Muscle of arm (tissue), 14 donors: ENCODE measurements around the gene CNOT1. TPM values are rescaled to one million over a fixed set of nuclear protein-coding genes. Genes with fewer than 3 reads are reported as not detected.
A peak's percentile ranks its signal among the peaks of the same experiment; 100 is the strongest.
"Not testable (repeated sequence)": the region's sequence is repeated elsewhere in the genome, so short reads cannot be mapped to it uniquely, and the experiment has no call there.

Experiments
- DNase-seq: peaks from one replicate; pipeline ENCODE4 v3.0.0-alpha.2; 2013
- long read RNA-seq, 11 donors: transcript quantifications; one replicate each; lab custom pipeline, GENCODE V29; 2026
- polyA plus RNA-seq, 12 donors: library from polyadenylated mRNA; unstranded; fragments of 120-200 nt; gene quantifications; one replicate each; pipeline ENCODE4 v1.2.1, GENCODE V29; 2013; ENCODE audit not compliant: insufficient read length in 12 of 12

Gene CNOT1
- polyA plus RNA-seq: 100 to 1,000 TPM in 4 of 12 donors, 10 to 100 TPM in 7, not detected in 1; 52.3 to 174 (median 89.1) TPM
- long read RNA-seq, donor 1, transcript CNOT1-221 (4 exons, 493 nt): major isoform, 14 of 44 reads
- long read RNA-seq, donor 1, partial matches to known transcripts: 24 of 44 reads
- long read RNA-seq, donor 1, other reads (novel, unspliced or antisense): 0 of 44 reads
- long read RNA-seq, donor 2, full-length matches to known transcripts: 7 of 7 reads
- long read RNA-seq, donor 2, partial matches to known transcripts: 0 of 7 reads
- long read RNA-seq, donor 2, other reads (novel, unspliced or antisense): 0 of 7 reads
- long read RNA-seq, donor 3, partial matches to known transcripts: 0 of 4 reads
- long read RNA-seq, donor 3, other reads (novel, unspliced or antisense): 0 of 4 reads
- long read RNA-seq, donor 4, partial matches to known transcripts: 0 of 3 reads
- long read RNA-seq, donor 4, other reads (novel, unspliced or antisense): 0 of 3 reads
- long read RNA-seq, donor 5, transcript CNOT1-220 (2 exons, 599 nt): major isoform, 5 of 13 reads
- long read RNA-seq, donor 5, partial matches to known transcripts: 5 of 13 reads
- long read RNA-seq, donor 5, other reads (novel, unspliced or antisense): 0 of 13 reads
- long read RNA-seq, donor 6, partial matches to known transcripts: 0 of 4 reads
- long read RNA-seq, donor 6, other reads (novel, unspliced or antisense): 0 of 4 reads
- long read RNA-seq, donor 7, full-length matches to known transcripts: 2 of 2 reads
- long read RNA-seq, donor 7, partial matches to known transcripts: 0 of 2 reads
- long read RNA-seq, donor 7, other reads (novel, unspliced or antisense): 0 of 2 reads
- long read RNA-seq, donor 8, partial matches to known transcripts: 0 of 1 reads
- long read RNA-seq, donor 8, other reads (novel, unspliced or antisense): 0 of 1 reads
- long read RNA-seq, donor 9, partial matches to known transcripts: 0 of 2 reads
- long read RNA-seq, donor 9, other reads (novel, unspliced or antisense): 0 of 2 reads
- long read RNA-seq, donor 10, full-length matches to known transcripts: 7 of 7 reads
- long read RNA-seq, donor 10, partial matches to known transcripts: 0 of 7 reads
- long read RNA-seq, donor 10, other reads (novel, unspliced or antisense): 0 of 7 reads
- long read RNA-seq, donor 11, full-length matches to known transcripts: 4 of 4 reads
- long read RNA-seq, donor 11, partial matches to known transcripts: 0 of 4 reads
- long read RNA-seq, donor 11, other reads (novel, unspliced or antisense): 0 of 4 reads

GRCh38 chr16:58629733-58630640 is at the start of gene CNOT1:
Gene CNOT1, minus strand, starts transcription at chr16:58629826. Its CDS starts 30,489 bp downstream, at chr16:58599337.
- peak; percentile 100 for DNase-seq

GRCh38 chr16:58678716-58679115 is 49.1 kb upstream of the CNOT1 start:
- DNase-seq: no peak

- no peak for DNase-seq
Observed at GRCh38 chr16:58678269-58678668, 48.6 kb upstream of the CNOT1 start.

- DNase-seq: no peak
Observed at GRCh38 chr16:58670946-58671583, 41.4 kb upstream of the CNOT1 start.

- no peak for DNase-seq
Observed at GRCh38 chr16:58670177-58670576, 40.6 kb upstream of the CNOT1 start.

- no peak for DNase-seq
Observed at GRCh38 chr16:58665200-58665599, 35.6 kb upstream of the CNOT1 start.

GRCh38 chr16:58661199-58661830 is 31.7 kb upstream of the CNOT1 start:
- DNase-seq: peak; percentile 70

GRCh38 chr16:58659911-58660310 is 30.3 kb upstream of the CNOT1 start:
- DNase-seq: not testable (repeated sequence)

GRCh38 chr16:58658796-58659211 is 29.2 kb upstream of the CNOT1 start:
- DNase-seq: no peak

- DNase-seq: no peak
Observed at GRCh38 chr16:58656899-58657298, 27.3 kb upstream of the CNOT1 start.

- DNase-seq: no peak
Observed at GRCh38 chr16:58655215-58655596, 25.6 kb upstream of the CNOT1 start.

- DNase-seq: no peak
Observed at GRCh38 chr16:58654560-58655214, 25.1 kb upstream of the CNOT1 start.

- DNase-seq: no peak
Observed at GRCh38 chr16:58652741-58653140, 23.1 kb upstream of the CNOT1 start.

- DNase-seq: no peak
Observed at GRCh38 chr16:58651965-58652348, 22.3 kb upstream of the CNOT1 start.

- no peak for DNase-seq
Observed at GRCh38 chr16:58649707-58650106, 20.1 kb upstream of the CNOT1 start.

GRCh38 chr16:58647107-58647506 is 17.5 kb upstream of the CNOT1 start:
- DNase-seq: no peak

GRCh38 chr16:58644765-58645487 is 15.3 kb upstream of the CNOT1 start:
- DNase-seq: no peak

GRCh38 chr16:58644108-58644507 is 14.5 kb upstream of the CNOT1 start:
- no peak for DNase-seq

GRCh38 chr16:58640949-58641348 is 11.3 kb upstream of the CNOT1 start:
- no peak for DNase-seq
